ENCODE results near the gene SLC35A2.

DNA sequence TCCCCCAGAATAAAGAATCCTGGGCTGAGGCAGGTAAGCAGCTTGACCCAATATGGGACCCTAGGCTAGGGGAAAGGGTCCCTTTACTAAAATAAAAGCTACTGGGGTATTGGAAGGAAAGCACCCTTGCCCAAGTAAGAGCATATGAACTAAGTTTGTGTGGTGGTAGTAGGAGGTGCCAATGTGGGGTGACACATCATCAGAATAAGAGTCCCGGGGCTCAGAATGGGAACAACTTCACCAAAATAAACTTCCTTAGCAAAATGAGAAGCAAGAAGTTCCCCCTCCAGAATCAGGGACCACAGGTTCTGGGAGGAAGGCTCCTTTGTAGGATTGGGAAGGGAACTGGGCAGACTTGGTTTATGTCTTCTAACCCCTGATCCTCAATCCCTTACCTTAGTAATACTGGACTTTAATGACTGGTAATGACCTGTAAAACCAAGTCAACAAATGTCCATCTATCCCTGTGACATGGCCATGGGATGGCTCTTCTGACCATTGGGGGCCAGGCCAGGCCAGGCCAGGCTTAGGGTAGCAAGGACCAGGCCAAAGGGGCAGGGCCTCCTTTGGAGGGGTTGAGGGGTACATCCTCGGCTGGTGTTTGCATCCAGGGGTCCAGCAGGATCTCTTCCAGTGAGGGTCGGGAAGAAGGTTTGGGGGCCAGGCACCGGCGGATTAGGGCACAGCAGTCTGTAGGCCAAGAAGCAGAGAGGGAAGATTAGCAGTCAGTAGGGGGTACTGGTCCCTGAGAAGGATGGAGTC is 2.3 kb upstream of the SLC35A2 start:
- TF ChIP-seq, protein P1, sequence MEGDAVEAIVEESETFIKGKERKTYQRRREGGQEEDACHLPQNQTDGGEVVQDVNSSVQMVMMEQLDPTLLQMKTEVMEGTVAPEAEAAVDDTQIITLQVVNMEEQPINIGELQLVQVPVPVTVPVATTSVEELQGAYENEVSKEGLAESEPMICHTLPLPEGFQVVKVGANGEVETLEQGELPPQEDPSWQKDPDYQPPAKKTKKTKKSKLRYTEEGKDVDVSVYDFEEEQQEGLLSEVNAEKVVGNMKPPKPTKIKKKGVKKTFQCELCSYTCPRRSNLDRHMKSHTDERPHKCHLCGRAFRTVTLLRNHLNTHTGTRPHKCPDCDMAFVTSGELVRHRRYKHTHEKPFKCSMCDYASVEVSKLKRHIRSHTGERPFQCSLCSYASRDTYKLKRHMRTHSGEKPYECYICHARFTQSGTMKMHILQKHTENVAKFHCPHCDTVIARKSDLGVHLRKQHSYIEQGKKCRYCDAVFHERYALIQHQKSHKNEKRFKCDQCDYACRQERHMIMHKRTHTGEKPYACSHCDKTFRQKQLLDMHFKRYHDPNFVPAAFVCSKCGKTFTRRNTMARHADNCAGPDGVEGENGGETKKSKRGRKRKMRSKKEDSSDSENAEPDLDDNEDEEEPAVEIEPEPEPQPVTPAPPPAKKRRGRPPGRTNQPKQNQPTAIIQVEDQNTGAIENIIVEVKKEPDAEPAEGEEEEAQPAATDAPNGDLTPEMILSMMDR (IDR thresholded peaks at IDR 0.05), result no peak
- TF ChIP-seq ELF4 (CRISPR knock-in tag; IDR thresholded peaks at IDR 0.05; ENCODE audit: low read depth), result no peak
- TF ChIP-seq, protein P2, sequence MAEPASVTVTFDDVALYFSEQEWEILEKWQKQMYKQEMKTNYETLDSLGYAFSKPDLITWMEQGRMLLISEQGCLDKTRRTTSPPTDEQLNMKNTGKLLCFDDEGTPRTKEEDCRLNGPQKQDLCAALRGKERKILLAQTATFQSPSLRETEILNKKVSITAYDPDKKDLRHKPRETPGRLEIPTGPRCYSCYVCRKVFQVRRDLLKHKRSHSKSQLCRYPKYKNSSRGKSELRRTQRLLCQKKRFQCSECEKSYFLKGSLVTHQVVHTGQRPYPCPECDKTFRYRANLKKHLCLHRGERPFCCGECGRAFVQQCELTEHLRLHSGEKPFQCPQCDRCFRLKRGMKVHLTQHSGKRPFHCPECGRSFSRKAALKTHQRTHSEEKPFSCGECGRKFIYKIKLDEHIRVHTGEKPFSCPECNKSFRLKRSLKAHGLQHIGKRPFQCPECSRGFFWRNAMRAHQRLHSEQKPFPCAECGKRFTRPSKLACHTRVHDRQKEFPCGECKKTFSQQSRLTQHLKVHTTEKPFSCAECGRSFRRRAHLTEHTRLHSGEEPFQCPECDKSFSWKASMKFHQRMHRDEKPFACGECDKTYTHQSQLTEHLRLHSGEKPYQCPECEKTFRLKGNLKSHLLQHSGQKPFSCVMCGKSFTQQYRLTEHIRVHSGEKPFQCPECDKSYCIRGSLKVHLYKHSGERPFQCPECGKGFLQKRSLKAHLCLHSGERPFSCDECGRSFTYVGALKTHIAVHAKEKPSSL (CRISPR knock-in tag; conservative IDR thresholded peaks at IDR 0.05), result no peak
- TF ChIP-seq, protein P3, sequence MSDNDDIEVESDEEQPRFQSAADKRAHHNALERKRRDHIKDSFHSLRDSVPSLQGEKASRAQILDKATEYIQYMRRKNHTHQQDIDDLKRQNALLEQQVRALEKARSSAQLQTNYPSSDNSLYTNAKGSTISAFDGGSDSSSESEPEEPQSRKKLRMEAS (CRISPR knock-in tag; IDR thresholded peaks at IDR 0.05), result no peak
- no peak for TF ChIP-seq SOX15 (CRISPR knock-in tag; IDR thresholded peaks at IDR 0.05)
- no peak for TF ChIP-seq NR3C1 (CRISPR knock-in tag; conservative IDR thresholded peaks at IDR 0.05; ENCODE audit: low read depth)
- TF ChIP-seq, protein P4, sequence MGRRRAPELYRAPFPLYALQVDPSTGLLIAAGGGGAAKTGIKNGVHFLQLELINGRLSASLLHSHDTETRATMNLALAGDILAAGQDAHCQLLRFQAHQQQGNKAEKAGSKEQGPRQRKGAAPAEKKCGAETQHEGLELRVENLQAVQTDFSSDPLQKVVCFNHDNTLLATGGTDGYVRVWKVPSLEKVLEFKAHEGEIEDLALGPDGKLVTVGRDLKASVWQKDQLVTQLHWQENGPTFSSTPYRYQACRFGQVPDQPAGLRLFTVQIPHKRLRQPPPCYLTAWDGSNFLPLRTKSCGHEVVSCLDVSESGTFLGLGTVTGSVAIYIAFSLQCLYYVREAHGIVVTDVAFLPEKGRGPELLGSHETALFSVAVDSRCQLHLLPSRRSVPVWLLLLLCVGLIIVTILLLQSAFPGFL (CRISPR knock-in tag; IDR thresholded peaks at IDR 0.05; ENCODE audit: borderline replicate concordance), result no peak
- TF ChIP-seq ZNF423 (CRISPR knock-in tag; IDR thresholded peaks at IDR 0.05), result no peak
- no peak for TF ChIP-seq ETV6 (CRISPR knock-in tag; IDR thresholded peaks at IDR 0.05)
- no peak for TF ChIP-seq CREM (CRISPR knock-in tag; IDR thresholded peaks at IDR 0.05)
- no peak for TF ChIP-seq JAZF1 (CRISPR knock-in tag; IDR thresholded peaks at IDR 0.05)
- TF ChIP-seq NFE2L1 (CRISPR knock-in tag; IDR thresholded peaks at IDR 0.05), result no peak
- no peak for TF ChIP-seq NR1H2 (CRISPR knock-in tag; IDR thresholded peaks at IDR 0.05)
